ENCODE results near the gene ADI1.
A peak's percentile ranks its signal among the peaks of the same experiment; 100 is the strongest.

Gene ADI1

GRCh38 chr2:3542107-3542506 lies 22.8 kb upstream of the ADI1 start:
- H3K36me3 ChIP-seq (ENCODE audit: insufficient read depth, low read length): peaks cover 70% of the 10 kb centered on the region
- WGBS: 91% methylated on average over 5 of the region's 5 CpGs

GRCh38 chr2:3539836-3540235 lies 20.5 kb upstream of the ADI1 start:
- 95% methylated on average over 9 of the region's 9 CpGs for WGBS
- Histone ChIP-seq H3K27me3 (ENCODE audit: insufficient read depth, low read length) (no peaks in the 10 kb centered on the region), H3K36me3 (ENCODE audit: insufficient read depth, low read length) (peaks cover 48% of the 10 kb centered on the region), H3K4me1 (ENCODE audit: insufficient read depth, low read length) (no peaks in the 10 kb centered on the region), H3K4me3 (ENCODE audit: low read length) (no peak overlapping the region), H3K9ac (ENCODE audit: low read depth, low read length) (no peak overlapping the region), H3K9me3 (ENCODE audit: insufficient read depth, low read depth, low read length) (no peaks in the 10 kb centered on the region), H3K27ac (ENCODE audit: low read depth, low read length) (no peak overlapping the region)

More at GRCh38 chr2:3542107-3542506, 22.8 kb upstream of the ADI1 start:
- Histone ChIP-seq H3K9ac (ENCODE audit: low read depth, low read length) (no peak overlapping the region), H3K27ac (ENCODE audit: low read depth, low read length) (no peak overlapping the region), H3K9me3 (ENCODE audit: insufficient read depth, low read depth, low read length) (no peaks in the 10 kb centered on the region), H3K4me3 (ENCODE audit: low read length) (no peak overlapping the region), H3K4me1 (ENCODE audit: insufficient read depth, low read length) (no peaks in the 10 kb centered on the region), H3K27me3 (ENCODE audit: insufficient read depth, low read length) (no peaks in the 10 kb centered on the region)

- H3K9me3 ChIP-seq (ENCODE audit: insufficient read depth, low read depth, low read length): 0 out of 2 replicates have a peak, but pooled peaks cover 5% of the 10 kb centered on the region
- H3K27ac ChIP-seq (ENCODE audit: low read depth, low read length): peak overlapping the region; percentile 61; the same call in 1 of the 2 replicates
- H3K4me3 ChIP-seq (ENCODE audit: low read length): peak overlapping the region; percentile 33
- no peaks in the 10 kb centered on the region for H3K4me1 ChIP-seq (ENCODE audit: insufficient read depth, low read length)
- peaks cover 20% of the 10 kb centered on the region for H3K36me3 ChIP-seq (ENCODE audit: insufficient read depth, low read length)
- WGBS: 66% methylated on average over 16 of the region's 16 CpGs
- no peak overlapping the region for H3K9ac ChIP-seq (ENCODE audit: low read depth, low read length)
- no peaks in the 10 kb centered on the region for H3K27me3 ChIP-seq (ENCODE audit: insufficient read depth, low read length)
These were observed 17.6 kb upstream of the ADI1 start for GRCh38 chr2:3536682-3537632.

GRCh38 chr2:3535794-3536681 lies 16.7 kb upstream of the ADI1 start:
- H3K27me3 ChIP-seq (ENCODE audit: insufficient read depth, low read length): no peaks in the 10 kb centered on the region
- 55% methylated on average over 24 of the region's 24 CpGs for WGBS
- H3K4me3 ChIP-seq (ENCODE audit: low read length): peak overlapping the region; percentile 33
- H3K4me1 ChIP-seq (ENCODE audit: insufficient read depth, low read length): no peaks in the 10 kb centered on the region
- H3K9ac ChIP-seq (ENCODE audit: low read depth, low read length): 0 out of 2 replicates have a peak overlapping the region, but pooled peaks have one; percentile 41
- H3K36me3 ChIP-seq (ENCODE audit: insufficient read depth, low read length): peaks cover 11% of the 10 kb centered on the region
- 0 out of 2 replicates have a peak, but pooled peaks cover 5% of the 10 kb centered on the region for H3K9me3 ChIP-seq (ENCODE audit: insufficient read depth, low read depth, low read length)
- H3K27ac ChIP-seq (ENCODE audit: low read depth, low read length): peak overlapping the region; percentile 61

GRCh38 chr2:3535467-3535793 lies 16.1 kb upstream of the ADI1 start:
- Histone ChIP-seq H3K27ac (ENCODE audit: low read depth, low read length) (no peak overlapping the region; the same call in 1 of the 2 replicates), H3K9me3 (ENCODE audit: insufficient read depth, low read depth, low read length) (0 out of 2 replicates have a peak, but pooled peaks cover 5% of the 10 kb centered on the region), H3K36me3 (ENCODE audit: insufficient read depth, low read length) (peaks cover 7% of the 10 kb centered on the region), H3K27me3 (ENCODE audit: insufficient read depth, low read length) (no peaks in the 10 kb centered on the region), H3K4me3 (ENCODE audit: low read length) (no peak overlapping the region), H3K9ac (ENCODE audit: low read depth, low read length) (no peak overlapping the region), H3K4me1 (ENCODE audit: insufficient read depth, low read length) (no peaks in the 10 kb centered on the region)
- 82% methylated on average over 5 of the region's 5 CpGs for WGBS

- H3K27ac ChIP-seq (ENCODE audit: low read depth, low read length): no peak overlapping the region
- no peaks in the 10 kb centered on the region for H3K27me3 ChIP-seq (ENCODE audit: insufficient read depth, low read length)
- no peaks in the 10 kb centered on the region for H3K36me3 ChIP-seq (ENCODE audit: insufficient read depth, low read length)
- no peak overlapping the region for H3K9ac ChIP-seq (ENCODE audit: low read depth, low read length)
- 0 out of 2 replicates have a peak, but pooled peaks cover 5% of the 10 kb centered on the region for H3K9me3 ChIP-seq (ENCODE audit: insufficient read depth, low read depth, low read length)
- 93% methylated on average over 24 of the region's 24 CpGs for WGBS
- H3K4me3 ChIP-seq (ENCODE audit: low read length): no peak overlapping the region
- H3K4me1 ChIP-seq (ENCODE audit: insufficient read depth, low read length): no peaks in the 10 kb centered on the region
These were observed 15.0 kb upstream of the ADI1 start for GRCh38 chr2:3534251-3534814.

- no peak overlapping the region for H3K27ac ChIP-seq (ENCODE audit: low read depth, low read length)
These were observed 14.5 kb upstream of the ADI1 start for GRCh38 chr2:3533836-3534235.

GRCh38 chr2:3532941-3533340 lies 13.6 kb upstream of the ADI1 start:
- no peak overlapping the region for H3K27ac ChIP-seq (ENCODE audit: low read depth, low read length)
- WGBS: 95% methylated on average over 12 of the region's 12 CpGs

More at GRCh38 chr2:3533836-3534235, 14.5 kb upstream of the ADI1 start:
- Histone ChIP-seq H3K4me3 (ENCODE audit: low read length) (no peak overlapping the region), H3K36me3 (ENCODE audit: insufficient read depth, low read length) (no peaks in the 10 kb centered on the region), H3K9me3 (ENCODE audit: insufficient read depth, low read depth, low read length) (0 out of 2 replicates have a peak, but pooled peaks cover 5% of the 10 kb centered on the region), H3K27me3 (ENCODE audit: insufficient read depth, low read length) (no peaks in the 10 kb centered on the region), H3K4me1 (ENCODE audit: insufficient read depth, low read length) (no peaks in the 10 kb centered on the region), H3K9ac (ENCODE audit: low read depth, low read length) (no peak overlapping the region)
- 90% methylated on average over 6 of the region's 6 CpGs for WGBS

GRCh38 chr2:3529316-3530025 lies 10.1 kb upstream of the ADI1 start:
- no peak overlapping the region for H3K27ac ChIP-seq (ENCODE audit: low read depth, low read length)
- no peak overlapping the region for H3K4me3 ChIP-seq (ENCODE audit: low read length)
- H3K9ac ChIP-seq (ENCODE audit: low read depth, low read length): no peak overlapping the region
- 95% methylated on average over 17 of the region's 24 CpGs for WGBS
- no peaks in the 10 kb centered on the region for H3K27me3 ChIP-seq (ENCODE audit: insufficient read depth, low read length)
- H3K36me3 ChIP-seq (ENCODE audit: insufficient read depth, low read length): no peaks in the 10 kb centered on the region
- no peaks in the 10 kb centered on the region for H3K4me1 ChIP-seq (ENCODE audit: insufficient read depth, low read length)
- H3K9me3 ChIP-seq (ENCODE audit: insufficient read depth, low read depth, low read length): 0 out of 2 replicates have a peak, but pooled peaks cover 5% of the 10 kb centered on the region

More at GRCh38 chr2:3532941-3533340, 13.6 kb upstream of the ADI1 start:
- Histone ChIP-seq H3K4me1 (ENCODE audit: insufficient read depth, low read length) (no peaks in the 10 kb centered on the region), H3K9ac (ENCODE audit: low read depth, low read length) (no peak overlapping the region), H3K36me3 (ENCODE audit: insufficient read depth, low read length) (no peaks in the 10 kb centered on the region), H3K4me3 (ENCODE audit: low read length) (no peak overlapping the region), H3K27me3 (ENCODE audit: insufficient read depth, low read length) (no peaks in the 10 kb centered on the region), H3K9me3 (ENCODE audit: insufficient read depth, low read depth, low read length) (0 out of 2 replicates have a peak, but pooled peaks cover 5% of the 10 kb centered on the region)
